K562 (cell line): ENCODE data around the gene HLA-DOA.

ENCODE experiments used
- BHLHE40 ChIP-seq: IDR thresholded peaks from 2 replicates; pipeline ENCODE4 v1.6.1; 2011; ENCODE audit warnings: low read length, improper control_type of control experiment
- CBX3 ChIP-seq, 2 experiments: IDR thresholded peaks; 1 replicate in 1 of 2; 2 replicates in 1 of 2; pipeline ENCODE4 v1.6.1; 2012; ENCODE audit warnings: inconsistent platforms in 2 of 2, low read length in 2 of 2, borderline replicate concordance in 1 of 2, control low read depth in 1 of 2
- CBX5 ChIP-seq: IDR thresholded peaks from 2 replicates; pipeline ENCODE4 v1.6.1; 2014; ENCODE audit warnings: low read depth, borderline replicate concordance
- GTF2F1 ChIP-seq: IDR thresholded peaks from 2 replicates; pipeline ENCODE4 v1.6.1; 2011; ENCODE audit warnings: low read depth, low read length, improper control_type of control experiment
- NCOA1 ChIP-seq: fragments of 450-650 bp; IDR thresholded peaks from 2 replicates; pipeline ENCODE4 v1.6.1; 2016; ENCODE audit warnings: low read depth
- ZNF124 ChIP-seq: sonication (generic); formaldehyde crosslinking; IDR thresholded peaks from 2 replicates; pipeline ENCODE4 v1.8.1; 2022; ENCODE audit warnings: missing genetic modification reagents
- ZNF324 ChIP-seq: fragments of 250-450 bp; sonication (Bioruptor Pico); IDR thresholded peaks from 2 replicates; pipeline ENCODE4 v1.4.0; 2020; ENCODE audit warnings: mild to moderate bottlenecking
- ZNF444 ChIP-seq: fragments of 250-450 bp; sonication (Bioruptor Pico); IDR thresholded peaks from 2 replicates; pipeline ENCODE4 v1.4.0; 2020; ENCODE audit warnings: mild to moderate bottlenecking, moderate library complexity
- ZNF717 ChIP-seq: fragments of 250-450 bp; sonication (Bioruptor Pico); IDR thresholded peaks from 2 replicates; pipeline ENCODE4 v1.5.0; 2021
- ZZZ3 ChIP-seq: fragments of 450-650 bp; IDR thresholded peaks from 2 replicates; pipeline ENCODE4 v1.6.1; 2016; ENCODE audit warnings: antibody characterized with exemption, mild to moderate bottlenecking, moderate library complexity
- TF ChIP-seq, protein P1 (sequence below), 3 experiments: IDR thresholded peaks in 2 of 3; conservative IDR thresholded peaks in 1 of 3; 2 replicates each; pipeline ENCODE4 v1.5.1; 2011 to 2012; ENCODE audit warnings: low read length in 3 of 3, mild to moderate bottlenecking in 3 of 3, control low read depth in 2 of 3, improper control_type of control experiment in 1 of 3, inconsistent platforms in 1 of 3, low read depth in 1 of 3, mixed read lengths in 1 of 3, moderate library complexity in 1 of 3; ENCODE audit not compliant: insufficient read depth in 2 of 3
- TF ChIP-seq, protein P2 (sequence below): fragments of 250-450 bp; sonication (Bioruptor Pico); IDR thresholded peaks from 2 replicates; pipeline ENCODE4 v1.8.0; 2021; ENCODE audit warnings: moderate library complexity, mild to moderate bottlenecking, inconsistent platforms
- TF ChIP-seq, protein P3 (sequence below): fragments of 450-650 bp; IDR thresholded peaks from 2 replicates; pipeline ENCODE4 v1.6.1; 2016; ENCODE audit warnings: mild to moderate bottlenecking
- TF ChIP-seq, protein P4 (sequence below): sonication (generic); formaldehyde crosslinking; IDR thresholded peaks from 2 replicates; pipeline ENCODE4 v1.5.0; 2020; ENCODE audit warnings: missing genetic modification reagents

DNA sequence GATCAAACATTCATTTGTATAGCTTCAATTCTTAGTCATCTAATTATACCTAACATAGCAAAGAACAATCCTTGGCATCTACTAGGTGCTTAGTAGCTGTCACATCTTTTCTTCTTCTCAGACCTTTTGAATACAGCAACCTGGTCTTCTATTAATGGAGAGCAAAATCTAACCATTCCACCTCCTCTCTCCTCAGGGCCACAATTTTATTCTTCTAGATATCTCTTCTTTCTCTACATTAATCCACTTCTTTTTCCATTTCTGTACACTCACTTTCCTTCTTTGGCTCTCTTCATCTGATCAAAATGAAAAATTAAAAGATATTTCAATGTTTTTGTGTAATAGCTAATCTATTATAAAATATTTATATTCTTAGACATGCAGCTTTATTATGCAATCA lies 9.0 kb upstream of the HLA-DOA start:
- TF ChIP-seq GTF2F1 (no peak), ZNF444 (CRISPR knock-in tag) (no peak), BHLHE40 (no peak), ZNF324 (CRISPR knock-in tag) (no peak), ZNF717 (CRISPR knock-in tag) (no peak), ZZZ3 (no peak), ZNF124 (CRISPR knock-in tag) (no peak), CBX3 (IDR thresholded peaks at IDR 0.05; ENCODE audit: borderline replicate concordance in 1 of 2, low read length in 2 of 2) (no peak), CBX5 (no peak), NCOA1 (no peak)
- TF ChIP-seq, protein P1, sequence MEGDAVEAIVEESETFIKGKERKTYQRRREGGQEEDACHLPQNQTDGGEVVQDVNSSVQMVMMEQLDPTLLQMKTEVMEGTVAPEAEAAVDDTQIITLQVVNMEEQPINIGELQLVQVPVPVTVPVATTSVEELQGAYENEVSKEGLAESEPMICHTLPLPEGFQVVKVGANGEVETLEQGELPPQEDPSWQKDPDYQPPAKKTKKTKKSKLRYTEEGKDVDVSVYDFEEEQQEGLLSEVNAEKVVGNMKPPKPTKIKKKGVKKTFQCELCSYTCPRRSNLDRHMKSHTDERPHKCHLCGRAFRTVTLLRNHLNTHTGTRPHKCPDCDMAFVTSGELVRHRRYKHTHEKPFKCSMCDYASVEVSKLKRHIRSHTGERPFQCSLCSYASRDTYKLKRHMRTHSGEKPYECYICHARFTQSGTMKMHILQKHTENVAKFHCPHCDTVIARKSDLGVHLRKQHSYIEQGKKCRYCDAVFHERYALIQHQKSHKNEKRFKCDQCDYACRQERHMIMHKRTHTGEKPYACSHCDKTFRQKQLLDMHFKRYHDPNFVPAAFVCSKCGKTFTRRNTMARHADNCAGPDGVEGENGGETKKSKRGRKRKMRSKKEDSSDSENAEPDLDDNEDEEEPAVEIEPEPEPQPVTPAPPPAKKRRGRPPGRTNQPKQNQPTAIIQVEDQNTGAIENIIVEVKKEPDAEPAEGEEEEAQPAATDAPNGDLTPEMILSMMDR (IDR thresholded peaks at IDR 0.05 in 2 of 3, conservative IDR thresholded peaks at IDR 0.05 in 1 of 3; ENCODE audit: insufficient read depth in 2 of 3, low read depth in 1 of 3, low read length in 3 of 3), result no peak
- TF ChIP-seq, protein P2, sequence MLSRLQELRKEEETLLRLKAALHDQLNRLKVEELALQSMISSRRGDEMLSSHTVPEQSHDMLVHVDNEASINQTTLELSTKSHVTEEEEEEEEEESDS (CRISPR knock-in tag), result no peak
- TF ChIP-seq, protein P3, sequence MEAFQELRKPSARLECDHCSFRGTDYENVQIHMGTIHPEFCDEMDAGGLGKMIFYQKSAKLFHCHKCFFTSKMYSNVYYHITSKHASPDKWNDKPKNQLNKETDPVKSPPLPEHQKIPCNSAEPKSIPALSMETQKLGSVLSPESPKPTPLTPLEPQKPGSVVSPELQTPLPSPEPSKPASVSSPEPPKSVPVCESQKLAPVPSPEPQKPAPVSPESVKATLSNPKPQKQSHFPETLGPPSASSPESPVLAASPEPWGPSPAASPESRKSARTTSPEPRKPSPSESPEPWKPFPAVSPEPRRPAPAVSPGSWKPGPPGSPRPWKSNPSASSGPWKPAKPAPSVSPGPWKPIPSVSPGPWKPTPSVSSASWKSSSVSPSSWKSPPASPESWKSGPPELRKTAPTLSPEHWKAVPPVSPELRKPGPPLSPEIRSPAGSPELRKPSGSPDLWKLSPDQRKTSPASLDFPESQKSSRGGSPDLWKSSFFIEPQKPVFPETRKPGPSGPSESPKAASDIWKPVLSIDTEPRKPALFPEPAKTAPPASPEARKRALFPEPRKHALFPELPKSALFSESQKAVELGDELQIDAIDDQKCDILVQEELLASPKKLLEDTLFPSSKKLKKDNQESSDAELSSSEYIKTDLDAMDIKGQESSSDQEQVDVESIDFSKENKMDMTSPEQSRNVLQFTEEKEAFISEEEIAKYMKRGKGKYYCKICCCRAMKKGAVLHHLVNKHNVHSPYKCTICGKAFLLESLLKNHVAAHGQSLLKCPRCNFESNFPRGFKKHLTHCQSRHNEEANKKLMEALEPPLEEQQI, result no peak
- TF ChIP-seq, protein P4, sequence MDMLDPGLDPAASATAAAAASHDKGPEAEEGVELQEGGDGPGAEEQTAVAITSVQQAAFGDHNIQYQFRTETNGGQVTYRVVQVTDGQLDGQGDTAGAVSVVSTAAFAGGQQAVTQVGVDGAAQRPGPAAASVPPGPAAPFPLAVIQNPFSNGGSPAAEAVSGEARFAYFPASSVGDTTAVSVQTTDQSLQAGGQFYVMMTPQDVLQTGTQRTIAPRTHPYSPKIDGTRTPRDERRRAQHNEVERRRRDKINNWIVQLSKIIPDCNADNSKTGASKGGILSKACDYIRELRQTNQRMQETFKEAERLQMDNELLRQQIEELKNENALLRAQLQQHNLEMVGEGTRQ, result no peak
